A549 (cell line): ENCODE results near the gene VTA1.
"Not testable (repeated sequence)": the region's sequence is repeated elsewhere in the genome, so short reads cannot be mapped to it uniquely, and the experiment has no call there.

ENCODE experiments used
- EHMT2 ChIP-seq: fragments of 200-600 bp; sonication (generic); IDR thresholded peaks from 2 replicates; pipeline ENCODE4 v1.6.1; 2016; ENCODE audit warnings: antibody characterized with exemption, low read depth, mild to moderate bottlenecking, moderate library complexity
- POLR2A ChIP-seq: IDR thresholded peaks from 2 replicates; pipeline ENCODE4 v1.6.1; 2012; ENCODE audit warnings: mild to moderate bottlenecking, low read length

DNA sequence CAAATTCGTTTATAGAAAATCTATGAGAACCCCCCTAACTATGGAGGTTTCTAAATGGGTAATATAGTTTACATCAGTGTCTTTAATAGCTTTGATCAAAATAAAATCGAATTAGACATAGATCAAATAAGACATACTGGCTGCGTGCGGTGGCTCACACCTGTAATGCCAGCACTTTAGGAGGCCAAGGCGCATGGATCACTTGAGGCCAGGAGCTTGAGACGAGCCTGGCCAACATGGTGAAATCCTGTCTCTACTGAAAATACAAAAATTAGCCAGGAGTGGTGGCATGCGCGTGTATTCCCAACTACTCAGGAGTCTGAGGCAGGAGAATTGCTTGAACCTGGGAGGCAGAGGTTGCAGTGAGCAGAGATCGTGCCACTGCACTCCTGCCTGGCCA, 36.2 kb upstream of the VTA1 start:
- TF ChIP-seq EHMT2, POLR2A: not testable (repeated sequence)
